Right hindlimb (tissue), 1 donor: ENCODE results near the gene PI4KA.
"Not testable (repeated sequence)": the region's sequence is repeated elsewhere in the genome, so short reads cannot be mapped to it uniquely, and the experiment has no call there.

Source experiments
- DNase-seq: peaks from one replicate; pipeline ENCODE4 v3.0.0-alpha.2; 2018

The PI4KA gene

DNA sequence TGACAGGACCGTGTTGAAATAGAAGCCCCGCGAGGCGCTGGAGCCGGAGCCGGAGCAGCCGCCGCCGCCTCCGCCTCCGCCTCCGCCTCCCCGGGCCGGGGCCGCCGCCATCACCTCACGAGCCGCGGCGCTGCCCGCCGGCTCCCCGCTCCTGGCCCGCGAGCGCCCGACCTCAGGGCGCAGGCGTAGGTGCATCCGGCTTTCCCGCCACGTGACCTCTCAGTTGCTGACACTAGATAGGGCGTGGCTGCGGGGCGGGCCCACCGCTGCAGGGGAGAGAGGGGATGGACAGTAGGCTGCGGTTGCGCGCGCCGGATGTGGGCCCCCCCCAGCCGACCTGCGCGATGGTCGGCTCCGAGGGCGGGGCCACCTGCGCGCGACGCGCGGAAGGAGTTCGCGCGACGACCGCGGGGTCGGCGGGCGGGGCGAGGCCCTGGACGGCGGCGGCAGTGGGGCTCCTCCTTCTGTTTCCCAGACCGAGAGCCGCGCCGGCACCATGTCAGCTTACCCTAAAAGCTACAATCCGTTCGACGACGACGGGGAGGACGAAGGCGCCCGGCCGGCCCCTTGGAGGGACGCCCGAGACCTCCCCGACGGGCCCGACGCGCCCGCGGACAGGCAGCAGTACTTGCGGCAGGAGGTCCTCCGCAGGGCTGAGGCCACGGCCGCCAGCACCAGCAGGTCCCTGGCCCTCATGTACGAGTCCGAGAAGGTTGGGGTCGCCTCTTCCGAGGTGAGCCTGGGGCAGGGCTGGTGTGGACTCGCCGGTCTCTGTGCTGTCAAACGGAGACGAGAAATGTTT, at the start of gene PI4KA, which contains the start of gene SNAP29:
Gene PI4KA, minus strand, starts transcription at position 197 of the 802 bp plus-strand sequence. Its CDS starts 86 bp downstream, at position 111.
Gene SNAP29, plus strand, starts transcription at position 393 of the 802 bp plus-strand sequence. Its CDS starts 104 bp downstream, at position 497.
- peak; percentile 99 for DNase-seq

DNA sequence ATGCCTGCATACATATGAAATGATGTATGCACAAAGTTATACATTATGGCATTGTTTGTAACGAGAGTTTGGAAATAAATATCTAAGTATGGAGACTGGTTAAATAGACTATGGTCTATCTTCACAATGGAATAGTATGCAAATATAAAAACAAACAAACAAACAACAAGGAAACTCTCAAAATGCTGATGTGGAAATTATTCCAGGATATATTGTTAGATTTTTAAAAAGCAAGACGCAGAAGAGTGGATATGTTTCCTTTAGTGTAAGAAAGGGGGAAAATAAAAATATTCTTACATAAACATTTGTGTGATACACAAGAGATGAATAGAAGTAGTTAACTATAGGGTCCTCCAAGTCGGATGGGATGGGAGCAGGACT, 47.8 kb upstream of the PI4KA start:
- no peak for DNase-seq

DNA sequence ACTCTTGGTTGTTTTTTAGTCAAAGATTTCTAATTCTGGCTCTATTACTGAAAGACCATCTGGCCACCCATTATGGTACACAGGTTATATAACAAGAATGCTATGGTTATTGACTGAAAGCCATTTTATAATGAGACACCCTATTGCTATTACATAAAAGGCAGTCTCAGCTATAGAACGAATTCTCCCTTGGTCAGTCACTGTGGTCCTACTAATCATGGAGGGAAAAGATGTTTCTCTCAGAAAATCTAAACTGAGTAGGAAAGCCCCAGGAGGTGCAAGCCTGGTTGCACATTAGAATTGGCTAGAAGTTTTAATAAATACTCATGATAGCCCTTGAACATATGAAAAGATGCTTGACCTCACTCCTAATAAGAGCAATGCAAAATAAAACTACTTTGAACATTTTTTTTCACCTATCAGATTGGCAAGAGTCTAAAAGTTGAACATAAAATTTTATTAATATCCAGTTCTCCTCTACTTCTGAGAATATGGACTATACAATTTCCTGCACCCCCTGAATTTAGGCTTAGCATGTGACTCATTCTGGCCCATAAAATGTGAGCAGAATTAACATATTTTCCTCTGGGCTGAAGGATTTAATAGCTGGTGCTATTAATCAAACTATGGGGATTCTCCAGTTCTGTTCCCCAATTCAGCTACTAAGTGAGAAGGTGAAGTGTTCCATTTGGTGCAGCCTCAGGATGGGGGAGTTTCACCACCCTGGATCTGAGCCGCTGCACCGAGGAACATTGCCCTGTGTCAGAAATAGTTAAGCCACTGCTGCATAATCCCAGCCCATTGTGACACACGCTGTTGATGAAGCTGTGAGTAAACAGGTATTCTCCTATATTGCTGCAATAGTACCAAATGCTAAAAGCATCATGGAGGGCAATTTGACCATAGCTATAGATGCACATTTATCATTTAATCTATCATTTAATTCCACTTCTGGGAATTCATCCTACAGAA, 47.1 kb upstream of the PI4KA start:
- no peak for DNase-seq

DNA sequence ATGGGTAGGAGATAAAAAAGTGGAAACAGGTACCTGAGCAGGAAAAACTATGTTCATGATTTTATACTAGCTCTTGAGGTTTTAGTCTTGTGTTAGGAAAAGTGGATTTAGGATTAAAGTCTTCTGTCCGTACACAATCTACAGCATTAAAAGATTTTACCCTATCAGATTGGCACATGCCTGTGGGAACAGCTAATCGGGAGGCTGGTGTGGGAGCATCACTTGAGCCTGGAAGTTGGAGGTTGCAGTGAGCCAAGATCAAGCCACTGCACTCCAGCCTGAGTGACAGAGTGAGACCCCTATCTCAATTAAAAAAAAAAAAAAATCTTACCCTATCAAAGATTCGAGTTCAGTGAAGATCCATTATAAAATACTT, 46.4 kb upstream of the PI4KA start:
- no peak for DNase-seq

DNA sequence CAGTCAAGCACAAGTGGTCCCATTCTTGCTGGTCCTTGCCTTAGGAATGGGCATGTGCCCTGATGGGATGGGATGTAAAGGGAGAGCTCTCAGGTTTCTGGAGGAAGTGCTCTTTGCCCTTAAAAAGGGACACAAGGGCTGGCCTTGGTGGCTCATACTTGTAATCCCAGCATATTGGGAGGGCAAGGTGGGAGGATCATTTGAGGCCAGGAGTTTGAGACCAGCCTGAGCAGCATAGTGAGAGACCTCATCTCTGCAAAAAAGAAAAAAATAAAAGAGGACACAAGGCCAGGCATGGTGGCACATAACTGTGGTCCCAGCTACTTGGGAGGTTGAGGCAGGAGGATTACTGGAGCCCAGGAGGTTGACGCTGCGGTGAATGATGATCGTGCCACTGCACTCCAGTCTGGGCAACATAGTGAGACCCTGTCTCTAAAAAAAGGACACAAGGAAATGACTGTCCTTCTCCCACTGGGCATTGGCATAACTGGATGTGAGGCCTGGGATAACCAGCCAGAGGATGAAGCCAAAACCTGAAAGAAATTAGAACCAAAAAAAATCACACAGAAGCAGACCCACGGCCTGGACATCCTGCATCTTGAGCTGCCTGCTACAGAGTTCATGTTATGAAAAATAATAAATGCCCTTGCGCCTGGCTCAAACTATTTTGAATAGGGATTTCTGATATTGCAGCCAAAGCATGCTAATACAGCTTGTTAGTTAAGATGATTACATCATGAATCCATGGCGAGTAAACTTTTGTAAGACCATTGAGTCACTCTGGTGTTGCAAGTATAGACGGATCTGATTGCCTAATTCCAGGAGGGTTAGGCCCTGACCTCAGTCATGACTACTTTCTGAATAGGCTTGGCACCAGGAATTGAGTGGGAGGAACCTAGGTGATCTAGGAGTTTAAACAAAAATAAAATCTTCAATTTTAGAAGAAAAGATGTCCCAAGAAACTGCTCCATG, 45.7 kb upstream of the PI4KA start:
- no peak for DNase-seq

DNA sequence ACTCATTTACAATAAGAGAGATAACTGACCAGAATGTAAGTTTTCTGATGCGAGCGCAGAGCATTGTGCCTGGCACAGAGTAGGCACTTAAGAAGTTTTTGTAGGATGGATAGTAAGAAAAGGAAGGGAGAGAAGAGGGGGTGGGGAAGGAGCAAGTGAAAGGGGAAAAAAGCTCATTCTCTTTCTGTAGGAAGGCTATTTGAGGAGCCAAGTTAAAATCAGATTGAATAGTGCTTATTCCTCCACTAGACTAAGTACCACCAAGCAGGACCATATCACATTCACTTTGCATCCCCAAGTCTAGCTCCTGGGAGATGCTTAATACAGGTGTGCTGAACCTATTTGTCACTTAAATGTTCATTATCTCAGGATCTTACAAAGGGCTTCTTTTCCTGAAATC, 44.5 kb upstream of the PI4KA start:
- DNase-seq, result no peak

DNA sequence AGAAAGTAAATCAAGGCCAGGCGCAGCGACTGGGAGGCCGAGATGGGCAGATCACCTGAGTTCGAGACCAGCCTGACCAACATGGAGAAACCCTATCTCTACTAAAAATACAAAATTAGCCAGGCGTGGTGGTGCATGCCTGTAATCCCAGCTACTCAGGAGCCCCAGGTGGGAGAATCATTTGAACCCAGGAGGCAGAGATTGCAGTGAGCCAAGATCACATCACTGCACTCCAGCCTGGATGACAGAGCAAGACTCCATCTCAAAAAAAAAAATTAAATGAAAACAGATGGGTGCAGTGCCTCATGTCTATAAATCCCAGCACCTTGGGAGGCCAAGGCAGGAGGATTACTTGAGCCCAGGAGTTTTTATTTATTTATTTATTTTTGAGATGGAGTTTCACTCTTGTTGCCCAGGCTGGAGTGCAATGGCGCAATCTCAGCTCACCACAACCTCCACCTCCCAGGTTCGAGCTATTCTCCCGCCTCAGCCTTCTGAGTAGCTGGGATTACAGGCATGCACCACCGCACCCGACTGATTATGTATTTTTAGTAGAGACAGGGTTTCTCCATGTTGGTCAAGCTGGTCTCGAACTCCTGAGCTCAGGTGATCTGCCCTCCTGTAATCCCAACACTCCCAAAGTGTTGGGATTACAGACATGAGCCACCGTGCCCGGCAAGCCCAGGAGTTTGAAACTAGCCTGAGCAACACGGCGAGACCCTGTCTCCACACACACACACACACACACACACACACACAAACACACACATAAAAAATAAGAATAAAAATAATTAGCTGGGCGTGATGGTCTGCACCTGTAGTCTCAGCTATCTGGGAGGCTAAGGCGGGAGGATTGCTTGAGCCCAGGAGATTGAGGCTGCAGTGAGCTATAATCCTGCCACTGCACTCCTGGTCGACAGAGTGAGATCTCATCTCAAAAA, 42.8 kb upstream of the PI4KA start:
- not testable (repeated sequence) for DNase-seq

DNA sequence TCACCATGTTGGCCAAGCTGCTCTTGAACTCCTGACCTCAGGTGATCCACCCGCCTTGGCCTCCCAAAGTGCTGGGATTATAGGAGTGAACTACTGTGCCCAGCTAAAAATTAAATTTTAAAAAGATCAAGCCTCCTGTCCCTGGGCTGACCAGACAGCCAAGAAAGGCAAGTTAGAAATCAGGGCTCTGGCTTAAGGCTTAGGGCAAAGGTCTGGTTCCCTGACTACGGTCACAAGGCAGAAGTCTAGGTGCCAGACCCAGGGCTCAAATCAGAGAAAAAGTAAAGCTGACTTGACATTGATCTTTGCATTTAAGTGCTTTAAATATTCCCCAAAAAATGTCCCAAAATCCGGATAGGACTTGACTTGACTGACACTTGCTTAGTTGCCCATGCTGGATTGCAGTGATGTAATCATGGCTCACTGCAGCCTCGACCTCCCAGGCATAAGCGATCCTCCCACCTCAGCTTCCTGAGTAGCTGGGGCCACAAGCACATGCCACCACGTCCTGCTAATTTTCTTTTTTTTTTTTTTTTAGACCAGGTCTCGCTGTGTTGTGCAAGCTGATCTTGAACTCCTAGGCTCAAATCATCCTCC, 41.3 kb upstream of the PI4KA start:
- DNase-seq, result no peak

DNA sequence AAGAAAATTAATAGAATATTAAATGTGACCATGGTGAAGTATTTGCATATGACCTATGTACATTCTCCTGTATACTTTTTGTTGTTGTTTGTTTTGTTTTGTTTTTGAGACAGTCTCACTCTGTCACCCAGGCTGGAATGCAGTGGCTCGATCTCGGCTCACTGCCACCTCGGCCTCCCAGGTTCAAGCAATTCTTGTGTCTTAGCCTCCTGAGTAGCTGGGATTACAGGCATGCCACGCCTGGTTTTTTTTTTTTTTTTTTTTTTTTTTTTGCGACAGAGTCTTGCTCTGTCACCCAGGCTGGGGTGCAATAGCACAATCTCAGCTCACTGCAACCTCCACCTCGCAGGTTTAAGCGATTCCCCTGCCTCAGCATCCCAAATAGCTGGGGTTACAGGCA, 39.1 kb upstream of the PI4KA start:
- not testable (repeated sequence) for DNase-seq

DNA sequence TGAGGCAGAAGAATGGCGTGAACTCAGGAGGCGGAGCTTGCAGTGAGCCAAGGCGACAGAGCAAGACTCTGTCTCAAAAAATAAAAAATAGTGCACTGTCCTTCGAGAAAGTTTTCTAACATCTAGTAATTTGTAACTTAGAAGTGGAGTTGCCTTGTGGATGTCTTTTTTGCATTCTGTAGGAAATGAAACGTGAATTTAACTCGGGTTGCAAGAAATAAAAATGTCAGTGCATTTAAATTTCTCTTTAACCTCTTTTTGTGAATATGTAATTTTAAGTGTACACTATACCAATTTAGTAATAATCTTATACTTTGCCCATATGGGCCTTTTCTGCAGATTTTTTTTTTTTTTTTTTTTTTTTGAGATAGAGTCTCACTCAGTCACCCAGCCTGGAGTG, 32.4 kb upstream of the PI4KA start:
- DNase-seq, result no peak

DNA sequence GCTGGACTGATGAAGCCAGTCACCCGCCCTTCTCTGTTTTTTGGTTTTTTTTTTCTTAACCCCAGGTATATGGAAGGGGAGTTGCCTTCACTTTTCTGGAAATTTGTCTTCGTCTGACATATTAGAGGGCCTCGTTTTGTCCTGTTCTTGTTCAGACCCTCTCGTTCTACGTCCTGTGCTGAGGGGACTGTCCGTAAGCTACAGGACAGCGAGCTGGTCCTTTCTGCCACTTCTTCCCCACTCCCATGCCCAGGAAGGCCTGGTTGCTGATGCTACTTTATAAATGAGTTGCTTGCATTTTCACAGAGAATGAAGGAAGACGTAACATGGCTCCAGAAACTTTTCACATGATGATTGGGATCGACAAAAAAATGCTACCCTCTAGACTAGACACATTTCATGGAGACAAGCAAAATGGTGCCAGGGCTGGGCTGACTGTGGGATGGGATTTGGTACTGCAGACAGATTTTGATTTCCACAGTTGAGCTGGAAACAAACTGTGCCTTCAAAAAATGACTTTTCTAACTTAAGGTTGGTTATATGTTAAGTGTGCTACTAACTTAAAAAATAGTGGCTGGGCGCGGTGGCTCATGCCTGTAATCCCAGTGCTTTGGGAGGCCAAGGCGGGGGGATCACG, 31.4 kb upstream of the PI4KA start:
- no peak for DNase-seq

DNA sequence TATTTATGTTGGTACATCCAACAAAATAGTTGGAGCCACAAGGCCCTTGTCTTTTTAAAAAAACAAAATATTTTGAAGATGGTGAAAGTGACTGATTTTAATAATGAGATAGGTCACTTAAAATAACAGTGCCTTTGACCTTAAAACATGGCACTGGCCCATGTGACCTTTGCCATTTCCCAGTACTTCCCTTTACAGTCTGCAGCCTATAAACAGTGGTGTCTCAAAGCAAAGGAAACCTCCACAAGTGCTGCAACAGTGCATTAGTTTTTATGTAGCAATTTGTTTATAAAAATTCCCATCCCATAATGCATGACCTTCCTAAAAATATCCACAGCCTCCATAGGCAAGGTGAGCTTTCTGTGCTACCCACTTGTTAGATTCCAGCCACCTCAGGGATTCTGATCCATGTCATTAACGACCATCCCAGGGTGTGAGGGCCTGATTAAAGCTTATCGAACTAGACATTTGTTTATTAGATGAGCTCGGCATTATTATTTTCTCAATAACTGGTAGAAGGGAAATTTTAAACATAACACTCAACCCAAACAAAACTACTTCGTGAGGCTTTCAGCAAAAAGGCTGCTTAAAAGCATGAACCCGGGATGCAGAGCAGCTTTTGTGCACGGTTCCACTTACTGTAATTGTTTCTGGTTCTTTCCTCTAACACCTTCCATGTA, 30.6 kb upstream of the PI4KA start:
- DNase-seq, result no peak

DNA sequence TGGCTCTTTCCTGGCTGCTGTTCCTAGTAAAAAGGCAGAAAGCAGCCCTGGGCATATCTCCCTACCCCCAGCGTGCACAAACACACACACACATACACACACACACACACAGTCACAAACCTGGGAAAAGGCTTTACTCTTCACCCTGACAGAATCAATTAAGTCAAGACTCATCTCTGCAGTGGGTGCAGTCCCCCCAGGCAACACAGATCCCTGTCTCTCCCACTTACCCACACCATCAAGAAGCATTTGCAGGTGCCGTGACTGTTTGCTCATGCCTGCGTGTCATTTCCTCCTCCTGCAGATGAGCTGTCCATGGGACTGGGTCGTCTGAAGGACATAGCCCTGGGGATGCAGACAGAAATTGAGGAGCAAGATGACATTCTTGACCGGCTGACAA, 28.8 kb upstream of the PI4KA start:
- DNase-seq, result no peak

DNA sequence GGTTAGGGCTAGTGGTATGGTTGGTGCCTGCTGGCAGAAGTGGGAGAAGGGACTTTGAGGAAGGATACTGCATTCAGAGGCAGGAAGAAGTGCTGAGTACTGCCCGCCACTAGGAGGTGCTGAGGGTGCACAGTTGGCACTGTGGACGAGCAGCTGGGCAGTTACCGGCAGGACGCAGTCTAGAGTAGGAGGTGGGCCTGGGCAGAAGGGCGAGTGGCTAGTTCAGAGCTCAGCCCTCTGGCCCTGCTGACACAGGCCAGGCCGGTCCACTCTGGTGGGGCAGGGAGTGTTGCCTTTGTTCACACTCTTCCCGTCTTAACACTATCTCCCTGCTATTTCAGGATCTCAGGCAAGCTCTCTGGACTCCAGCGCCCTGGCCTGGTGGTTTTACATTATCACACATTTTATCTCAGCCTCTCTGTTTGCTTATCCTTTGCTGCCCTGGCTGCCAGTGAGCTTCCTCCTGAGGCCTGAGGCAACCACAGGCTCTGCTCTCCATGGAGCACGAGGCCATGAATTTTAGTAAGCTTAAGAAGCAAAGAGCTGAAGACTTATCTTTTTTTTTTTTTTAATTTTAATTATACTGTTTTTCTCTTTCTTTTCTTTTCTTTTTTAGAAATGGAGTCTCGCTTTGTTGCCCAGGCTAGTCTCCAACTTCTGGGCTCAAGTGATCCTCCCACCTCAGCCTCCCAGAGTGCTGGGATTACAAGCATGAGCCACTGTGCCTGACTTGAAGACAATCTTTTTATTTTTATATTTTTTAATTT, 27.1 kb upstream of the PI4KA start:
- DNase-seq, result peak; percentile 70

DNA sequence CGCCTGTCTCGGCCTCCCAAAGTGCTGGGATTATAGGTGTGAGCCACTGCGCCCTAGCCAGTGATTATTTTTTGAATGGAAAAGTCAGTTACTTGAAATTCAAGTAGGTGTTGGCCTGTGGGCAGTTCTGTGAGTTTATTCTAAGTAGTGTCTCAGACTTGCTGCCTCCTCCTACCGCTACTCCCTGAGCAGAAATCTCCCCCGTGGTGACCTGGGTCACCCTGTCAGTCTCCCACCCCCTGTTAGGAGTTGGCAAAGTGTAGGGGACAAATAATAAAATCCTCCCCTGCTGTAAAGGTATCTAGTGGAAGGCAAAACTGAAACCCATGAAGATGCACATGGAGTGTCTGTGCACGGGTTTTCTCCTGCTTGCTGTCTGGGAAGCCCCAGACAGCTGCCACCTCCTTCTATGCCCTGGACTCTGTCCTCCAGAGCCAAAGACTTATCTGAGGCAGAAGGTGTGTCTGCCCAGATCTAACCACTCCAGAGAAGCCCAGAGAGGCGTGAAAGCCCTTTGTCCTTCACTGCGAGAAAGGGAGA, 26.5 kb upstream of the PI4KA start:
- no peak for DNase-seq

DNA sequence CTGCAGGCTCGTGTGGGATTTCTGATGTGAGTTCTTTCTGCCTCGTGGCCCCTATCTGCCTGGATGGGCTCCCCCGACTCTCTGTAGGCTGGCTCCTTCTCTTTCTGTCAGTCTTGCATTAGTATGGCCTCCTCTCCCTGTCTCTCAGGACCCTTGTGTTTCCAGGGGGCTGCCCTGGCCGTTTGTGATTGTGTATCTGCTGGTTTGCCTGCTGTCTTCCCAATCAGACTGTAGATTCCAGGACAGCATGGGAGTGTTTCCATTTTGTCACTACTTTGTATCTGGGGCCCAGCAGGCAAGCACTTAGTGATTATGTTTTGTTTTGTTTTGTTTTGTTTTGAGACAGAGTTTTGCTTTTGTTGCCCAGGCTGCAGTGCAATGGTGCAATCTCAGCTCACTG, 25.8 kb upstream of the PI4KA start:
- DNase-seq, result no peak

DNA sequence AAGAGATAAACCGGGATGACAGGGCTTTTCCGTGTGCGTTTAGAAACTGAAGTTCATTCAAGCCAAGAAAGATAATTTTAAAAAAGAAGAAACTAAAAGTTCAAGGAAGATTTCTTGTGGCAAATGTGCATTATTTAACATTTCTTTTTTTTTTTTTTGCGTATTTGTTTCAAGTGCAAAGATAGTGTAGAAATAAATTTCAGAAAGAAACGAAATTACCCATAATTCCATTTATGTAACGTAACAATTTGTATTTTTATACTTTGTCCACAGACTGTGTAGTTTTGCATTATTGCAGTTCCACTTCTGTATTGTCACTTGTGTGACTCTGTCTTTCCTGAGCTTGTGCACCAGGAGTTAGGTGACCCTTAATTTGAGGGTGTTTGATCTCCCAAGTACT, 24.2 kb upstream of the PI4KA start:
- no peak for DNase-seq
